HG03571 (cell line): ENCODE measurements around the gene RUNX1.

Experiments
- ATAC-seq: cut with Tn5 transposase; IDR thresholded peaks from one replicate; pipeline ENCODE4 v1.9.1; 2021; ENCODE audit not compliant: unreplicated experiment

Gene RUNX1

GRCh38 chr21:34885125-34885524, 164.0 kb downstream of the RUNX1 start:
- no peak for ATAC-seq

- ATAC-seq = no peak
Measured at GRCh38 chr21:34884346-34884929, 164.7 kb downstream of the RUNX1 start.

DNA sequence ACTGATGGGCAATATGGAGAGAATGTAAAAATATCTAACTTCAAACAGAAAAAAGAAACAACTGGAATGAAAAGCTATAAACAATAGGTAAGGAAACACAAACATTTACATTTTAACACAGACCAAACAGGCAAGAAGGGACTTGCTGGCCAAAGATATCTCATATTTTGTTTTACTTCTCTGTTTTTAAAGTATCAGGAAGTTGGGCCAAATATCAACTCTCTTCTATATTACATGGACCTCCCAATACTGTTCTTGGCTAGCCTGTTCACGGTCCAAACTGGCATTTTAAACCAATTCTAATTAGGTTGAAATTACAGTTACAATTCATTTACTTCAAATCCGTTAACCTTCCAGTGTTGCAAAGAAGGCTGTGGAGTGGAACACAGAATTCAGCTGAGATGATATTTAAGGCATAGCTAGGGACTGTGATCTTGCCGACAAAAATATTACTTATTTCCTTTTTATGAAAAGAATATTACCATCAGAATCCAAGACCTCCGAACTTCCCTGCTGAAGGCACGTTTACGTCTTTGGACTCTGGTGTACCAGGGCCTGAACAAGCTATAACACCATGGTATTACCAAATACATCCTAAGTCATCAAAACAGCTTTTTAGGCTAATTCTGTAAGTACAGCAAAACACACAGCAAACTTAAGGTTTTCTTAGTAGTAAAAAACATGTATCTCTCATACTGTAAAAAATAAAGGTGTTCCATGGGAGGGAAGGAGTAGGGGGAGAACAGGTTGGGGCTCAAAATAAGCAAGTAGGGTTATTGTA, 165.4 kb downstream of the RUNX1 start:
- no peak for ATAC-seq

DNA sequence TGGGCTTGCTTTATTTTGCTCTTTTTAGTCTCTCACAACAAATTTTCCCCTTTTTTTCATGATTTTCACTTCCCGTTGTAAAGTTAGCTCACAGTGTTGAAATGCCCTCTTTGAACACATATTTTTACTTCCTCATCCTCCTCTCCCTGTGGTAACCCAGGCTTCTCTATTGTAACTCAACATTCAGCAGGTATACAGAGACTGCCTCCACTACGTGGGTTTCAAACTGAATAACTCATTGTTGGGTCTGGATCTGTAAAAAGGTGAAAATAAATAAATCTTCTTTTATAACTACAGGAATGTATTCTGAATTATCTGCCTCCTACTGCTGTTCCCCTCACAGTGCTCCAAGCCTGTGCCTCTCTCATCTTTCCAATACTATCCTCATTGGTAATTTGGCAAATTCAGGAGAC, 166.4 kb downstream of the RUNX1 start:
- ATAC-seq = no peak

- no peak for ATAC-seq
Measured at GRCh38 chr21:34881839-34882371, 167.2 kb downstream of the RUNX1 start.

GRCh38 chr21:34881421-34881820, 167.7 kb downstream of the RUNX1 start:
- ATAC-seq = no peak

GRCh38 chr21:34880401-34880800, 168.7 kb downstream of the RUNX1 start:
- no peak for ATAC-seq

- ATAC-seq = no peak
Measured at GRCh38 chr21:34878940-34879339, 170.2 kb downstream of the RUNX1 start.

- ATAC-seq = no peak
Measured at GRCh38 chr21:34878501-34878900, 170.6 kb downstream of the RUNX1 start.

- no peak for ATAC-seq
Measured at GRCh38 chr21:34877485-34878128, 171.5 kb downstream of the RUNX1 start.

DNA sequence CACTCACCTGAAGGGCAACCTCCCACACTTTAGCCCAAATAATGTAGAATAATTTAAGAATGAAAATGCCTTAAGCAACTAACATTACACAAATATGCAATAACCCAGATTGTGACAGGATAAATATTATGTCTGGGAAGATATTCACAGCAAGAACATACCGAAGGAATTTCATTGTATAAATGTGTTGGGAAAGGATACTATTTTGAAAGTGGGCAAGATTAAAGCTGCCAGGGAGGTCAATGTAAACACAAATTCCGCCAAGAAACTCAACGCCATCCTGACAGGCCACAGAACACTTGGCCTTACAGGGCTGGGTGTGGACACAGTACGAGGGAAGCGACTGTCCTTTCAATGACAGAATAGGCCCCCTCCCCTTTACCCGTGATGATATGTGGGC, 173.3 kb downstream of the RUNX1 start:
- no peak for ATAC-seq

DNA sequence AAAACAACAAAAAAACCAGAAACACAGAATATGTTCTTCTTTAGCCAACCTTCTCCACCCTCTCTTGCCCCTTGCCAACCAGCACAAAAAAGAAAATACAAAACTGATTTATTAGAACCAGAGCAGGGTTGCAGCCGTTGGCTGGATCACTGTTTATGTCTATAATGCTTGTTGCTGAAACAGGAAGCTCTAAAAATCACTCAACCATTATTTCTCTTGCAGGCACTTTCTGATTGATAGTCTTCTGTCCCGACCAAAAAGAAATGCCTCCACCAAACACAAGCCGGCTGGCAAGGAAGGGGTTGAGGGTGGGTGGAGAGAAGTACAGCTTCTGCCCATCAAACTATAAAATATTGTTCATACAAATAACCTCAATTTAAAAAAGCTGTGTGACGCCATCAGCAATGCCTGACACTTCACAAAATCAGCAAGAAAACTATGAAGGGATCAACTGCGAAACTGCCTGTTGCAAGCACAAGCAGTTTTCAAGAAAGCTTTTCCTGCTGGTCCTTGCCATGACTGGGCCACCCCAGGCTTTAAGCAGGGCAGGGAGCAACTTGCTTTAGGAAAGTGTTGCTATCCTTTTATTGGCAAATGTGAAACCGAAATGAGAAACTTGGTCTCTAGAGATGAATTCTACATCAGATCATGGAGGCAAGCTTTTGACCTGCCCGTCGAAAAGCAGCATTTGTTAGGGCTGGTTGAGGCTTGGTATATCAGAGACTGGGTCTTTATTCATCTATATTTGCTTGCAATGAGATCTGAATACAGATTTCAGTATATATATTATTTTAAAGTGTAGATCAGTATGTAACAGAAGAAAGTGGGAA, 174.2 kb downstream of the RUNX1 start:
- peak; percentile 85 for ATAC-seq

DNA sequence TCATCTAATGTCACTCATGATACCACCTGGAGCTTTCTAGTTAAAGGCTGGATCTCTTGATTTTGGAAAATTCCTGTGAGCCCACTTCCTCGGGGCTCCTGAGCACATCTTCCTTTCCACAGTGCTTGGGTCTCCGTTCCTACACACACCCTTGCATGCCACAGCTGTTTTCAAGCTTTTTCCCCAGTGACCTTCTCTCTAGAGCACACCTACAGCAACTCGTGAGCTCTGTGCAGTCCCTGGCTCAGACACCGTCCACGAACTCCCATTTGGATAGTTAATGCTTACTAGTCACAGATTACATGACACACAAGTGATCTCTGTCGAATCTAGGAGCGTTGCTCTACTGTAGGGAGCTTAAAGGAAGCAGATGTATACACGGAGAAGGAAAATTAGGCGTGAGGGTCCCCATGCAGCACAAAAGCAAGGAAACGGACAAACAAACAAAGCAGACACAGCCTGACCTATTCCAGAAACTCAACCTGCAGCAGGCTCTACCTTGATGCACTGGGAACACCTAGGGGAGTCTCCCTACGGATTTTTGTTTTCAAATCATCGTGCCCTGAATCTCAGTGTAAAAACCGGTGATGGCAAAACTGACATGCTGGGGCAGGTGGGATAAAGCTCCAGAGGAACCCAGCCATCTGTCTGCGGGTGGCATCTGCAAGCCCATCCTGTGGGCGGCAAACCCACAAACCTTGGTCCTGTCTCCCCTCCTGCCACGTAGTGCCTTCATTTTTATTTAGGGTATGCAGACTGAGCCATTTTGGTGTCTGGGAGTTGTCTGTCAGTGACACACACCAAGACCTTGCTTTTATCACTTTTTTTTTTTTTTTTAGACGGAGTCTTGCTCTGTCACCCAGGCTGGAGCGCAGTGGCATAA, 177.8 kb downstream of the RUNX1 start:
- no peak for ATAC-seq

DNA sequence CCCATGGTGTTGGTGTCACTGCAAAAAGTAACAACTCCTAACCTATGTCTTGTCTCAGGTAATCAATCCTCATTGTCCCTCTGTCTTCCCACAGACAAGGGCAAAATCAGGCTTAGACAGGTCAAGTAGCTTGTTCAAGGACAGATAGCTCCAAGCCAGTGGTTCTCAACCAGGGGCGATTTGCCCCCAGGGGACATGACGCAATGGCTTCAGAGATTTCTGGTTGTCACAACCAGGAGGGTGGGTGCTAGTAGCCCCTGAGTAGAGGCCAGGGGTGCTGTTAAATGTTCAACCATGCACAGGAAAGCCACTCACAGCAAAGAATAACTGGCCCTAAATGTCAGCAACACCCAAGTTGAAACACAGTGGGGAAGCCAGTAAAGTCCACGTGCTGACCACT, 178.9 kb downstream of the RUNX1 start:
- no peak for ATAC-seq

DNA sequence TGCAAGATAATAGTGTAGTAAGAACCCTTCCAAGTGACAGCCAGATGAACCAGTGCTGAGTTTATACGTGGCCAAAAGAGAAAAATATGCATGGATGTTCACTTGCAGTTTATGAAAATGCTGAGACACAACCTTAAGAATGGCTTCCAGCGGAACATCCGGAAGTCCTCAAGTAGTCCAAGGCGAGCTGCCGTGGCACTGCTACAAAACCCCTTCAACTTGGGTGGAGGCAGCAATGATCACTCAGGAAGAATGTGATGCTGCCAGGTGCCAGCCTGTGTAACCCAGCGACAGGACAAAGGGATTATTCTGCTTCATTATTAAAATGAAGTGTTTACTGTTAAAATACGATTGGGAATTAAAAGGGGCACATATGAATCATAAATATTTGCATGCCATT, 179.6 kb downstream of the RUNX1 start:
- no peak for ATAC-seq

GRCh38 chr21:34867785-34868184, 181.3 kb downstream of the RUNX1 start:
- ATAC-seq = no peak

DNA sequence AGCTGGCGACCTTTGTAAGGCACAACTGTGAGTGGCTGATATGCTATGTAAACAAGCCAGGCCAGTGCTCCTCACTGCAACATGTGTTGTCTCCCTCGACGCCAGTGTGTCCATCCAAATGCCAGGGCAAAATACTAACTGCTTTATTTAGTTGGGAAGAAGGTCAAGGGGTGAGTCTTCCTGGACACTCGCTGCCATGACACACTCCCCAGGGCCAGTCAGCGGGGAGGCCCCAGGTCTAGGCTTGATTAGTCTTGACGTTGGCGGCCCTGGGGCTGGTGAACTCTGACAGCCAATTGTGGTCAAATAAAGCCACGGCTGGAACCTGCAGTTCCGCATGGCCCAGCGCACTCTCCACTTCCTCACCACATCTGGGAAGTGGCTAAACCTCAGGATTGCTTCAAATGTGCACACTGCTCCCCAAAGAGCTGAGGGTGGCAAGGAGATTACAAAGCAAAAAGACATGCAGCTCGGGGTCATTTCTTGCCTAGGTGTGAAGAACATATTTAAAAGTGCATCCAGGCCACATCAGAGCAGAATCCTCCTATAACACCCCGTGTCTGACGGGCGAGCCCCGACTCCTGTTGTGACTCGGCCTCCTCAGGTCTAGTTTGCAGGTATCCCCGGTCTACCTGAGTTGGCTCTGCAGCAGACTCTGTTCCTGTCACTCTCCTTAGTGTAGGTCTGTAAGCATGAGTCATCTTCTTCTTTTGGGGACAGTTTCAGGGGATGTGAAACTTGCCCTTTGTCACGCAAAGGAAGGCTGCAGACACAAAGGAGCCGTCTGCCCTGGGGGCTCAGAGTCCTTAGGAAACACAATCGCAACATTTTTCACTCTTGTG, 183.5 kb downstream of the RUNX1 start:
- ATAC-seq = peak; percentile 86

DNA sequence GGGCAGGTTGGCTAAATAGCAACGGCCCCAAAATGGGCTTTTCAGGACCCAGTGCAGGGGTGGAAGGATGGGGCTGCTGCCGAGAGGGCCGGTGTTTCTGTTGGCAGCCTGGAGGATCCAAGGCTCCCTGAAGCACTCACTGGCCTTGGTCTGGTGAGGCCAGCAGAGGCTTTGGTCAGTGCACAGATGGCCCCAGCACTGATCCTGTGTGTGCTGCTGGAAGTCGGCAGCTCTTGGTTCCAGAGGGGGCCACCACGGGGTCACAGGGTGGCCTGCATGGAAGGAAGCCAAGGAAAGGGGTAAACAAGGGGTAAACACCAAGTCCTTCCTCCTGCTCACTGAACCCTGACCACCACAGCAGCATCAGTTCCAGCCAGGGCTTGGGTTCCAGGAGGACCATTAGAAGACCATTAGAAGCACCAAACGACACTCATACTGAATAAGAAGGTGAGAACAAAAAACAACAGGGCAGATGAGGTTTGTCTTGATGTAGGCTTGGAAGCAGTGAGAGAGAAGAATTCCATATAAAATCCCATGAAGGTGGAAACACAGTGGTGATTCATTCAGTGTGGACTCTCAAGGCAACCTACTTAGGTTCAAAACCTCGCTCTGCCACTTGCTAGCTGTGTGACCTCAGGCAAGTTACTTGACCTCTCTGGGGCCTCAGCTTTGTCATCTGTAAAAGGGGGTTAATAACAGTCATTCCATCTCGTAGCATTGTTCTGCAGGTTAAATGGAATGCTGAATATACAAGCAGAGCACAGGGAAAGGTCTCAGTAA, 184.5 kb downstream of the RUNX1 start:
- no peak for ATAC-seq

DNA sequence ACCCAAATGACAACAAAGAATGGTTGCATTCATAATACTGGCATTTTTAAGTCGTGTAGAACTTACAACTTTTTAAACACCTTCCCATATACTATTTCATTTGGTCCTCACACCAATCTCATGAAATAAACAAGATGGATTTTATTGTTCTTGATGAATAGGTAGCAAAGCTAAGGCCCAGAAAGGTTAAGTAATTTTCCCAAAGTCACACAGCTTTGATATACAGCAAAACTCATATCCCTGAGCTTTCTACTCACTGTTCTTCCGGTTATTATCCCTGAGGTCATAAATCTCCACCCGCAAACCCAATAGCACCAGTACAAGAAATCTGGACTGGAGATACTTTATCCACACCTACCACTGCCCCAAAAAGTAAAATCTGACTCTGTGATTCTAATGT, 186.2 kb downstream of the RUNX1 start:
- no peak for ATAC-seq
